ENCODE data around the gene BRME1. TPM values are rescaled to one million over a fixed set of nuclear protein-coding genes. Genes with fewer than 3 reads are reported as not detected.

BRME1 gene
- total RNA-seq = 0.87 and 1.2 TPM in 2 replicates

DNA sequence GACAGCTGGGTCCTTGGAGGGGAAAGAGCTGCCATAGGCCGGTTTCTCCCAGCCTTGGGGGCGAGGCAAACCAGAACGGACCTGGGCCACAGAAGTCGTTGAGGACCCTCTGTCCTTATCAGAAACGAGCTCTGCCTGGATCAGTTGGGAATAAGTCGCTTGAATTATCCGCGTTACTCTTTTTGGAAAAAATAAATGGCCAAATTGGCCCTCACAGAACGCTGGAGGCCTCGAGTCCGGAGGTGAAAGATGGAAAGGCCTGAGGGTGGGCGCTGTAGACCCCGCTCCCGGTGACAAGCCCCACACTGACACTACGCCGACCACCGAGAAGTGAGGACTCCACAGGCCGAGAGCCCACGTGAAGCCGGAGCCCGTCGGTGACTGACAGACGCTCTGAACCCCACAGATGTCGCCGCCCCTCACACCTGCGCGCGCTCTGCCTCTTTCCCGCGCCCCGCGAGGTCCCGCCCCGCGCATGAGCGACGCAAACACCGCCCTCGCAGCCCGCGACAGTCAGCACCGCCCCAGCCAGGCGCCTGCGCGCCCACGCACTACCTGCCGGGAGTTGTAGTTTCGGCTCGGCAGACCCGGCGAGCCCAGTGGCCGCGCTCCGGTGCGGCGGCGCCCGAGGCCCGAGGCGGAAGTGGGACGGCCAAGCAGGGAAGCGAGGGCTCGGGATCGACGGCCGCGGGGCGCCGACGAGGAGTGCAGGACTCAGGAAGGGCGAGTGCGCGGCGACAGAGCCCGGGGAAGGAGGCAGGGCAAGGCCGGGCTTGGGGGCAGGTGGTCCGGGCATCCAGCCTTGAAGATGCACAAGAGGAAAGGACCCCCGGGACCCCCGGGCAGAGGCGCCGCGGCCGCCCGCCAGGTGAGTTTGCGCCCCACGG lies at the start of gene BRME1, which contains the start of gene CC2D1A:
TSS of gene BRME1 (minus strand) at position 484 of the 887 bp plus-strand sequence. CDS start 1,225 bp downstream, outside the sequence.
TSS of gene CC2D1A (plus strand) at position 568 of the 887 bp plus-strand sequence. CDS start at position 809, 241 bp downstream.

GRCh38 chr19:13952154-13952930 lies 46.4 kb upstream of the BRME1 start, which contains the start of gene DCAF15:
Gene DCAF15 (plus strand): TSS chr19:13952509. CDS start chr19:13952513, 4 bp downstream.

GRCh38 chr19:13938301-13939064 lies 32.6 kb upstream of the BRME1 start, which contains the start of gene PODNL1:
Gene PODNL1 (minus strand): TSS chr19:13938417. CDS start chr19:13938181, 236 bp downstream.

GRCh38 chr19:13876834-13877233 lies 29.1 kb downstream of the BRME1 start, which contains the start of gene NANOS3:
Gene NANOS3 (plus strand): TSS chr19:13877134. CDS start chr19:13877249, 115 bp downstream.

Other genes with a start within 250 kb of the BRME1 start
- 26.4 and 28.4 TPM in 2 replicates for gene MRI1, start 141.6 kb downstream of the BRME1 start, total RNA-seq
- gene C19orf53, start 131.7 kb downstream of the BRME1 start, total RNA-seq = 65.1 and 80.5 TPM in 2 replicates
- 2.5 and 2.9 TPM in 2 replicates for gene ZSWIM4, start 110.7 kb downstream of the BRME1 start, total RNA-seq
- gene NANOS3, start 29.0 kb downstream of the BRME1 start, total RNA-seq = not detected in 2 replicates
- gene CC2D1A, start 84 bp upstream of the BRME1 start, total RNA-seq = 5.2 and 8.3 TPM in 2 replicates
- 0.66 and 0.87 TPM in 2 replicates for gene PODNL1, start 32.3 kb upstream of the BRME1 start, total RNA-seq
- 7.5 and 8.6 TPM in 2 replicates for gene DCAF15, start 46.4 kb upstream of the BRME1 start, total RNA-seq
- 2.9 and 3.0 TPM in 2 replicates for gene RFX1, start 100.2 kb upstream of the BRME1 start, total RNA-seq
- not detected in 2 replicates for gene RLN3, start 122.0 kb upstream of the BRME1 start, total RNA-seq
- gene IL27RA, start 125.6 kb upstream of the BRME1 start, total RNA-seq = 0.75 and 2.1 TPM in 2 replicates
- 0.12 TPM in 1 of 2 replicates, not detected in the other for gene PALM3, start 156.0 kb upstream of the BRME1 start, total RNA-seq
- 0.26 and 0.75 TPM in 2 replicates for gene MISP3, start 166.7 kb upstream of the BRME1 start, total RNA-seq
- gene C19orf67, start 179.7 kb upstream of the BRME1 start, total RNA-seq = not detected in 2 replicates
- 12.4 and 15.3 TPM in 2 replicates for gene SAMD1, start 184.6 kb upstream of the BRME1 start, total RNA-seq
- 52.2 and 60.1 TPM in 2 replicates for gene PRKACA, start 211.6 kb upstream of the BRME1 start, total RNA-seq
- gene ASF1B, start 230.5 kb upstream of the BRME1 start, total RNA-seq = 6.7 and 12.6 TPM in 2 replicates

Measured in aortic smooth muscle cell (primary cell).